OCI-LY1 (cell line): Measurements from ENCODE around the gene AAGAB.

Experiments
- CTCF ChIP-seq: fragments of 200-600 bp; sonication (generic), shearing (Covaris generic); IDR thresholded peaks from 2 replicates; pipeline ENCODE4 v1.5.1; 2017; ENCODE audit warnings: mild to moderate bottlenecking, antibody characterized with exemption, low read length, moderate library complexity, mixed read lengths
- EZH2 ChIP-seq: fragments of 200-600 bp; sonication (generic), shearing (Covaris generic); IDR thresholded peaks from 2 replicates; pipeline ENCODE4 v1.8.0; 2017; ENCODE audit warnings: borderline replicate concordance, mixed run types, mild to moderate bottlenecking, antibody characterized with exemption, low read length, moderate library complexity, mixed read lengths

- TF ChIP-seq CTCF (no peak), EZH2 (no peak)
These were observed 5.3 kb upstream of the AAGAB start for GRCh38 chr15:67259806-67260205.
